ENCODE measurements around the gene PDZD2. TPM values are rescaled to one million over a fixed set of nuclear protein-coding genes. Genes with fewer than 3 reads are reported as not detected.
"Not testable (repeated sequence)": the region's sequence is repeated elsewhere in the genome, so short reads cannot be mapped to it uniquely, and the experiment has no call there.

The PDZD2 gene
- total RNA-seq, 1 donor from 2014 or later = 0.38 TPM

- no peak for DNase-seq
- TF ChIP-seq CTCF (IDR thresholded peaks at IDR 0.05) = no peak
Measured at GRCh38 chr5:31761877-31762276, 122.9 kb downstream of the PDZD2 start.

GRCh38 chr5:31763424-31763823 lies 124.5 kb downstream of the PDZD2 start:
- ChIA-PET CTCF (no interaction called here), POLR2A (no interaction called here)
- Mint-ChIP-seq H3K4me3 (no peak overlapping the region), H3K36me3 (ENCODE audit: low read depth) (no peaks in the 10 kb centered on the region), H3K27ac (no peak overlapping the region), H3K9me3 (no peaks in the 10 kb centered on the region), H3K4me1 (no peaks in the 10 kb centered on the region), H3K27me3 (peaks cover 3% of the 10 kb centered on the region)
- no peak for ATAC-seq (ENCODE audit: low read depth)
- no peak for DNase-seq
- intact Hi-C loops (cut with micrococcal nuclease) = no loop called here
- TF ChIP-seq CTCF (IDR thresholded peaks at IDR 0.05) = no peak

More at GRCh38 chr5:31761877-31762276, 122.9 kb downstream of the PDZD2 start:
- H3K4me1 Mint-ChIP-seq = no peaks in the 10 kb centered on the region
- no peaks in the 10 kb centered on the region for H3K9me3 Mint-ChIP-seq
- POLR2A ChIA-PET = no interaction called here
- H3K36me3 Mint-ChIP-seq (ENCODE audit: low read depth) = no peaks in the 10 kb centered on the region
- intact Hi-C loops (cut with micrococcal nuclease) = no loop called here
- ATAC-seq (ENCODE audit: low read depth) = no peak
- no peak overlapping the region for H3K4me3 Mint-ChIP-seq
- no peak overlapping the region for H3K27ac Mint-ChIP-seq
- H3K27me3 Mint-ChIP-seq = peaks cover 3% of the 10 kb centered on the region
- CTCF ChIA-PET = interaction anchor here (0.6 kb wide), 1 partner anchor 25 kb away, joined by 3 read pairs; no protein-coding TSS in a partner anchor

- CTCF ChIA-PET; H3K9me3 Mint-ChIP-seq; H3K27ac Mint-ChIP-seq; intact Hi-C loops (cut with micrococcal nuclease); ATAC-seq (ENCODE audit: low read depth); POLR2A ChIA-PET; H3K4me1 Mint-ChIP-seq; DNase-seq; H3K27me3 Mint-ChIP-seq; H3K4me3 Mint-ChIP-seq; H3K36me3 Mint-ChIP-seq (ENCODE audit: low read depth): not testable (repeated sequence)
Measured at GRCh38 chr5:31764687-31765086, 125.8 kb downstream of the PDZD2 start.

GRCh38 chr5:31767335-31768031 lies 128.6 kb downstream of the PDZD2 start:
- ATAC-seq (ENCODE audit: low read depth) (no peak), DNase-seq (no peak)
- intact Hi-C loops (cut with micrococcal nuclease) = no loop called here
- H3K27ac Mint-ChIP-seq = no peak overlapping the region
- POLR2A ChIA-PET = no interaction called here
- H3K27me3 Mint-ChIP-seq = peaks cover 2% of the 10 kb centered on the region
- TF ChIP-seq CTCF (IDR thresholded peaks at IDR 0.05) = no peak
- peaks cover 14% of the 10 kb centered on the region for H3K4me1 Mint-ChIP-seq
- CTCF ChIA-PET = no interaction called here
- no peaks in the 10 kb centered on the region for H3K36me3 Mint-ChIP-seq (ENCODE audit: low read depth)
- H3K9me3 Mint-ChIP-seq = no peaks in the 10 kb centered on the region
- no peak overlapping the region for H3K4me3 Mint-ChIP-seq

GRCh38 chr5:31768046-31768445 lies 129.1 kb downstream of the PDZD2 start:
- CTCF ChIA-PET = no interaction called here
- Mint-ChIP-seq H3K27ac (no peak overlapping the region), H3K36me3 (ENCODE audit: low read depth) (no peaks in the 10 kb centered on the region), H3K9me3 (no peaks in the 10 kb centered on the region), H3K4me3 (no peak overlapping the region), H3K27me3 (peaks cover 2% of the 10 kb centered on the region), H3K4me1 (peaks cover 17% of the 10 kb centered on the region)
- TF ChIP-seq CTCF (IDR thresholded peaks at IDR 0.05) = no peak
- ATAC-seq (ENCODE audit: low read depth) = no peak
- no peak for DNase-seq
- POLR2A ChIA-PET = no interaction called here
- intact Hi-C loops (cut with micrococcal nuclease) = no loop called here

- Mint-ChIP-seq H3K4me3 (no peak overlapping the region), H3K27me3 (peaks cover 2% of the 10 kb centered on the region), H3K9me3 (no peaks in the 10 kb centered on the region), H3K4me1 (peaks cover 17% of the 10 kb centered on the region), H3K27ac (no peak overlapping the region), H3K36me3 (ENCODE audit: low read depth) (no peaks in the 10 kb centered on the region)
- ATAC-seq (ENCODE audit: low read depth) = no peak
- intact Hi-C loops (cut with micrococcal nuclease) = no loop called here
- TF ChIP-seq CTCF (IDR thresholded peaks at IDR 0.05) = no peak
- ChIA-PET POLR2A (no interaction called here), CTCF (no interaction called here)
- DNase-seq = no peak
Measured at GRCh38 chr5:31768784-31769183, 129.9 kb downstream of the PDZD2 start.

Data from activated B cell treated with CpG ODN at 0.5 μM for 24 hours (primary cell).